GM21390 (cell line): ENCODE measurements around the gene NECAB2.

Experiments
- ATAC-seq: cut with Tn5 transposase; IDR thresholded peaks from one replicate; pipeline ENCODE4 v1.9.1; 2021; ENCODE audit not compliant: unreplicated experiment

Gene NECAB2

DNA sequence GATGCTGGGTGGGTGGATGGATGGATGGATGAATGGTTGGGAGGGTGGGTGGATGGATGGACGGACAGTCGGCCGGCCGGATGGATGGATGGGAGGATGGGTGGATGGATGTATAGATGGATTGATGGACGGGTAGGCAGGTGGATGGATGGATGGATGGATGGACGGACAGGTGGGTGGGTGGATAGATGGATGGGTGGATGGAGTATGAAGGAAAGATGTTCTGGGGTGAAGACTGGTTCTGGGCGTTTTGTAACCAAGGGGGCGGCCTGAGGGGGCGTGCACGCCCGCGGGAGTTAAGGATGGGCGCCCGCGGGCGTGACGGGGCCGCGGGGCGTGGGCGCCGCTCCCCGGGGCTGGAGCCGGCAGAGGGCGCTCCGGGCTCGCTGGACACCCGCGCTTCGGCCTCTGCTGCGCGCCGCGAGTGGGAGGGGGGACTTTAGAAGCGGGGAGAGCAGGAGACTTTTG, at the start of gene NECAB2:
Gene NECAB2 (plus strand): TSS at position 407 of the 468 bp plus-strand sequence. CDS start 405 bp downstream, outside the sequence.
- no peak for ATAC-seq

DNA sequence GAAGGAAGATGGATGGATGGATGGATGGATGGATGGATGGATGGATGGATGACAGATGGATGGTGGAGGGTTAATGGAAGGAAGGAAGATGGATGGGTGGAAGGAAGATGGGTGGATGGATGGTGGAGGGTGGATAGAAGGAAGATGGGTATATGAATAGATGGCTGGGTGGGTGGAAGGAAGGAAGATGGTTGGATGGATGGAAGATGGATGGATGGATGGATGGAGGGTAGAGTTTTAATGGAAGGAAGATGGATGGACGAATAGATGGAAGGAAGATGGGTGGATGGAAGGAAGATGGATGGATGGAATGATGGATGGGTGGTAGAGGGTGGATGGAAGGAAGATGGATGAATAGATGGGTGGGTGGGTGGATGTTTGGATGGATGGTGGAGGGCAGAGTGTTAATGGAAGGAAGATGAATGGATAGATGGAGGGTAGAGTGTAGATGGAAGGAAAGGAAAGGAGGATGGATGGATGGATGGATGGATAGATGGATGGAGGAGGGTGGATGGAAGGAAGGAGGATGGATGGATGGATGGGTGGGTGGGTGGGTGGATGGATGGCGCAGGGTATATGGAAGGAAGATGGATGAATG, 47.1 kb upstream of the NECAB2 start:
- no peak for ATAC-seq

- ATAC-seq, result no peak
These were observed 44.3 kb upstream of the NECAB2 start for GRCh38 chr16:83923581-83924365.

- ATAC-seq, result no peak
These were observed 43.4 kb upstream of the NECAB2 start for GRCh38 chr16:83924686-83925085.

DNA sequence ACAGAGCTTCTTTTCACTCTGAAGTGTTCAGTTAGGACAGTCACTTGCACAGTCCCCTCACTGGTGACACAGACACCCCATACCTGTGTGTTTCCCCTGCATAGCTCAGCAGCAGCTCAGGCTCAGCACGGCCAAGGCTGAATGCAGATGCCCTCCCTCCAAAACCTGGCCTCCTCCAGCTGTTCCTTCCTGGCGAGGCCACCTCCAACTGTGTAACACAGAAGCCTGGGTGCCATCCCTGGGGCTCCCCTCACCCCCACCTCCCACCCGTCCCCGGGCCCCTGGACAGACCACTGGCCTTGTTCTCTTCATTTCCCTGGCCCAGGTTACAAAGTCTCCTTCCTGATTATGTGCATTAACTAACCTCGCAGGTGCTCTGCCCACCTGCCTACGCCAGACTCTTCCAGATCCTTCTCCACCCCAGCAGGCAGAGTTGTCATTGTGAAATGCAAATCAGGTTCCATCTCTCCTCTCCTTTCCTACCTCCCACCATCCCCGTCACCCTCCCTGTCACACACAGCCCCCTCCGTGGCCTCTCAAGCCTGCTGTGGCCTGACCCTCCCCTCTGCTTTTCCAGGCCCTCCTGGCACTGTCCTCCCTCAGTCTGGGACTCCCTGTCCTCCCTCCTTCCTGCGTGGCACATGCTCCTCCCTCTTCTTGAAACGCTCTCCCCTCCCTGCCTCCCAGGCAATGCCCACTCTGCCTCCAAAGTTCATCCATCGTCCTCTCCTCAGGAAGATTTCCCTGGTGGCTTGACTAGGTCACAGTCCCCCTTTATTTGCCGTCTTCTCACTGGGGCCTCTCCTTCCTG, 42.7 kb upstream of the NECAB2 start:
- ATAC-seq, result no peak

DNA sequence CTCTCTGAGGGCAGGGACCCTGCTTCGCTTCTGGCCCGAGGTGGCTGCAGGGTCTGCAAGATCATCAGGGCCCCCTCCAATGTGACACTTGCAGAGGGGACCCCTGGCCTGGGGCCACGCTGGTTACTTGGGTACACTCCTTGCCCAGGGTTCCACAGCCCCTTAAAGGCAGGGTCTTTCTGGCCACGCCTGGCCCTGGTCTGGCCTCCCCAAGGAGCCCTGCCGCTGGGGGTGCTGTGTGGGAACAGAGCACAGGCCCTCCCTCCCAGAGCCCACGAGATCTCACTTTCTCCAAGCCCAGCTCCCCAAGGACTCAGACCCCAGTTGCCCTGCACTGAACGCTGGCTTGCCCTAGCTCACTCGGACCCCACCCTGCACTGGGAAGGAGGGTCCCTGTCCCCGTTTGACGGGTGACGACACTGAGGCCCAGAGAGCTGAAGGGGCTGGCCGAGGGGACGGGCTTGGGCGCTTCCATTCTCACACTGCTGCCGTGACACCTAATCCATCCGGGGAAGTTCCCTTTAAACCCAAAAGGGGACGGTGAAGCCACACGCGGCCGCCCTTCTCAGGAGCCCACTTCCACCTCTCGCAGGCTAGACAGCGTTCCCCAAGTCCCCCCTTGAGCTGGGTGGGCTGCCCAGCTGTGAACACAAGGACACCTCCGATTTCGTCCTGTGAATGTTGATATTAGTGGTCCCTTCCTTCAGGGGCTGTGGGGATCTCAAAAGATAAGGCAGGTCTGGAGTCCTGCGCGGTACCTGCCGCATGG, 41.9 kb upstream of the NECAB2 start:
- no peak for ATAC-seq

GRCh38 chr16:83926726-83927397, 41.2 kb upstream of the NECAB2 start:
- ATAC-seq, result peak; percentile 64

DNA sequence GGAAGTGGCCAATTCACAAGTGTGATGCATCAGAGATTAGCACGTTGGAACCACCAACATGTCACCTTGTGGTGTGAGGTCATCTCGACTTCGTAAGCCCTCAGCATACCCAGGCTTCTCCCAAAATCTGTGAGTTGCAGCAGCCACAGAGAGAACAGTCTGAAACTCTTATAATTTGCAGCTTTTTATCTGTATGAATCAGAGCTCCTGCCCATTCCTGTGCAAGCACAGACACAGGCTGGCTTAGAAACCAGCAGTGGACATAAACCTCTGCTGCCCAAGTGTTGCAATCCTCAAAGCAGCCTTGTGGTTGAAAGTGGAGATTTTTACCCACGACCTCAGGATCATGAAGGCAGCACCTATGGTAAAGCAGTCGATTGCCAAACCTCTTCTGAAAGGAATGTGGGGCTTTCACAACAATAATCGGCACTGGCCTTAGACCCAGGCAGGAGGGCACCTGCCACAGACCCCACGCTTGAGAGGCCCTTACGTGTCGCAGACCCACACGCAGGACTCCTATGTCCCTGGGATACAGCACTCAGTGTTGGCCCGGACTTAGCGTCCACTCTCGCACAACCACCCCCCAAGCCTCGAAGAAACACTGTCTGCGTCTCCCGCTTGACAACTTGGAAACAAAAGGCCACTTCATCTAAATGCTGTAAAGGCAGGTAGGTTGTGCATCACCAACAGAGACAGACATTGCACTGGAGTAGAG, 39.5 kb upstream of the NECAB2 start:
- no peak for ATAC-seq

DNA sequence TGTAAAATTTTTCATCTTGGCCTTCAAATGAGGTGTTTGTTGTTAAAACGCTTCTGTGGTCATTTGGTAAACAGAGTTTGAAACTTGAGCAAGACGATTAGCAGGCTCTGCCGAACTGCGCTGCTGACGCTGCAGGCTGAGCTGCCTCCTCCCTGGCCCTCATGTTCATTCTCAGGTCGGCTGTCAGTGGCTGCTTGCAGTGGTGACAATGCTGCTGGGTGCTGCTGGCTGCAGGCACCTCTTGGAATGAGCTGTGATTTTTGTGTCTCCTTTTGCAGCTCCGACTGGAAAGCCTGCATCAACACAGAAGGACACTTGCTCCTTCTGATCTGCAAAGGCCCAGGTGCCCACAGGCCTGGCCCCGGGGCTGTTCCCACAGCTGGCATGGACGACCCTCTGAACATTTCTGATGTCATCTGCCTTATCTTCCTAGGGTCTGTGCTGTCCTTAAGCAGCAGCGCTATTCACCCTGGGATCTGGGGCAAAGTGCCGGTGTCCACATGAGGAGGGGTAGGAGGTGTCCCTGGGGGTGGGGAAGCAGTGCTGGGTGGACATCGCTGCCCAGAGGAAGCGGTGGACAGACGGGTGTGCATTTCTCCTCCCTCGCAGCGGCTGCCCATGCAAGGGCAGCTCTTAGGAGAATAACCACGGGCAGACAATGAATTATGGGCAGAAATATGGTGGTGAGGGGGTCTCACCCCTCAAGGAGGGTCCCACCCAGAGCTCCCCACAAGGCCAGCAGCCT, 38.1 kb upstream of the NECAB2 start:
- ATAC-seq, result no peak

GRCh38 chr16:83930730-83931500, 37.1 kb upstream of the NECAB2 start:
- ATAC-seq, result no peak

DNA sequence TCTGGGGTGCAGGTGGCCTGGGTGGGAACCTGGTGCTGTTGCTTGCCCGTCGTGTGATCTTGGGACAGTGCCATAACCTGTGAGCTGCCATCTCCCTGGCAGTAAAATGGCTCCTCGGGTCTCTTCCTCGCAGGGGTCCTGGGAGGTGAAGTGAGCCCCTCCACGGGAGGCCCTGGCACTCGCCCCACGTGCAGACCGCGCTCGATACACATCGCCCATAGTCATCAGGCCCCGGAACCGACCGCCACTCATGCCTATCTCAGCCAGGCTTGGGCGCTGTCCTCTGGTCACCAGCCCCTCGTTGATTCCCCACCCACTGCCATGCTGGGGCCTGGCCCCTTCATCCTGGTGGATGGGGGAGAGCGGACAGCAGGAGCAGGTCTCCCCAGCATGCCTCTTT, 36.5 kb upstream of the NECAB2 start:
- ATAC-seq, result no peak

DNA sequence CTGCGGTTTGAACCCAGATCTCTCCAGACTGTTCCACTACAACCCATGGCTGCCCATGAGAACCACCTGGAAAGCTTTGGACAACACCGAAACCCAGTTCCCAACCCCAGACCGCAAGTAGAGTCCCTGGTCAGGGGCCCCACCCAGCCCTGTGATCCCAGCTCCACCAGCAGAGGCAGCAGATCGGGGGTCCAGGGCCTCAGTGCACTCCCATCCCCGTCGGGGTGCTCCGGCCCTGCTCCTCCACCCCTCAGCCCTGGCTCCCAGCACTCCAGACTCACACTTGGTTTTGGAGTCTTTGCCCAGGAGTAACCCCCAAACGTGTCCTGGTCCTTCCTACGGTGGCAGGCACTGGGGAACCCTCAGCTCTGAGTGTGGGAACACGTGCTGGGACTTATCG, 35.7 kb upstream of the NECAB2 start:
- no peak for ATAC-seq

DNA sequence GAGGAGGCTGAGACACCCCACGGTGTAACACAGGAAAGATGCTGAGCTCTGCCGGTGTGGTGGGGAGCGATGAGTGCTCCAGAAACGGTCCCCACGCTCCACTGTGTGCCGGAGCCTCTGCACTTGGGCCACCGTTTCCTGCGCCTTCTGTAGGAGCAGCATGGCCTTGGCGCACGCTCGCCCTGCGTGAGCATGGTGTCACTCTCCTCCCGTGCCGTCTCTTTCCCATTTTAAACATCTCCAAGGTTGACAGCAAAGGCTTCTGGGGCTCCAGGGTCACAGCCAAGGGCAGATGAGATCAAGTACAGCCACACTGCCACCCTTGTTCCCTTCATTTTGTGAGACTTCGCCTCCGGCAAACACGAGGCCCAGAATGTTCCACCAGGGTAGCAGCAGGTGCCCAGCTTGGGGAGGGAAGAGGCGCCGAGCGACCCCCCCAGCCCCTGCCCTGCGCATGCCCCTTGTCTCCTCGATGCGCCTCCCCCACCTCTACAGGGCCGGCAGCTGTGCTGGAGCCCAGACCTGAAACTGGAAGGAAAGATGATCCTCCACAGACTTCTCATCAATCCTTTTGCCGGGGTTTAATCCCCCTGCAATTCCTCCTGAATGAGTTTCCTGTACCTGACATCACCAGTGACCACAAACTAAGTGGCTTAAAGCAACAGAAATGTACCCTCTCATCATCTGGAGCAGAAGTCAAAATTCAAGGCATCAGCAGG, 34.9 kb upstream of the NECAB2 start:
- no peak for ATAC-seq

GRCh38 chr16:83933885-83934683, 34.0 kb upstream of the NECAB2 start:
- ATAC-seq, result no peak

GRCh38 chr16:83934684-83934977, 33.4 kb upstream of the NECAB2 start:
- no peak for ATAC-seq

DNA sequence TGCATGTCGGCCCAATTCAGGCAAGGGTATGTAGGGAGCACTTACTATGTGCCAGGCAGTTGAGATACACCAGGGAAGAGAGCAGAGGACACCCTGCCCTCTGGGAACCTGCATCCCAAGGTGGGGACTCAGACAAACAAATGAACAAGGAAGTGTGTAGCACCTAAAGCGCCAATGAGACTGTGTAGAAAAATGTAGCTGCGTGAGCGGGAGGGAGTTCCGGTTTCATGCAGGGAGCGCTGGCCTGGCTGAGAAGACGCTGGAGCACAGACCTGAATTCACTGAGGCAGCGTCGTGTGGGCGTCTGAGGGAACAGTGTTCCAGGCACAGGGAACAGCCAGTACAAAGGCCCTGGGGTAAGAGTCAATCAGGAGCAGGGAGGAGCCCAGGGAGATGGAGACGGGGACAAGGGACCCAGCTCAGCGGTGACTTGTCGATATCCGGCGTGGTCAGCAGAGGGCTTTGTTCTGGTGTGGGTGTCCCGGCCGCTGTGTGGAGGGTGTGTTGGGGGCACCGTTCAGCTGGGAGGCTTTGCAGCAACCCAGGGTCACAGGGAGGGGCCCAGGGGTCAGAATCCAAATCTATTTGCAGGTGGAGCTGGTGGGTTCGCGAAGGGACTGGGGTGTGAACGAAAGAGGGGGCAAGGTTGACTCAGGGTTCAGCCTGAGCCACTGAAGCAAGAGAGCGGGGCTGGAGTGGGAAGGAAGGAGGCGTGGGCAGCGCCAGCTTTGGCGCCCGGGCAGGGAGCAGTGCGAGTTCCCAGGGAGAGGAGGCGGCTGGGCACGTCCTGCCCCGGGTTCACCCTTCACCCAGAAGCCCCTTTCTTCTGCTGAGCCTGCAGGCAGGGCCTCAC, 32.8 kb upstream of the NECAB2 start:
- ATAC-seq, result no peak
